ENCODE data around the gene ZNF433. TPM values are rescaled to one million over a fixed set of nuclear protein-coding genes. Genes with fewer than 3 reads are reported as not detected.
"Not testable (repeated sequence)": the region's sequence is repeated elsewhere in the genome, so short reads cannot be mapped to it uniquely, and the experiment has no call there.

ZNF433 gene
- 2.4 and 5.5 TPM in 2 replicates for total RNA-seq

GRCh38 chr19:12035220-12036172 is at the start of gene ZNF433:
Gene ZNF433, minus strand, starts transcription at chr19:12035679. Its CDS starts 140 bp downstream, at chr19:12035539.
- DNase-seq (ENCODE audit: extremely low read depth, low read depth, low spot score): peak; percentile 44

- not testable (repeated sequence) for DNase-seq (ENCODE audit: extremely low read depth, low read depth, low spot score)
These were observed 47.9 kb upstream of the ZNF433 start for GRCh38 chr19:12083336-12083735.

- DNase-seq (ENCODE audit: extremely low read depth, low read depth, low spot score): no peak
These were observed 41.9 kb upstream of the ZNF433 start for GRCh38 chr19:12077375-12077774.

GRCh38 chr19:12076331-12076730 is 40.9 kb upstream of the ZNF433 start:
- not testable (repeated sequence) for DNase-seq (ENCODE audit: extremely low read depth, low read depth, low spot score)

- no peak for DNase-seq (ENCODE audit: extremely low read depth, low read depth, low spot score)
These were observed 40.2 kb upstream of the ZNF433 start for GRCh38 chr19:12075538-12076139.

- DNase-seq (ENCODE audit: extremely low read depth, low read depth, low spot score): no peak
These were observed 29.4 kb upstream of the ZNF433 start, which contains the start of gene ZNF844 for GRCh38 chr19:12064590-12065538. Gene ZNF844, plus strand, starts transcription at chr19:12064731. Its CDS starts 143 bp downstream, at chr19:12064874.

GRCh38 chr19:12055784-12056183 is 20.3 kb upstream of the ZNF433 start:
- DNase-seq (ENCODE audit: extremely low read depth, low read depth, low spot score): no peak

- no peak for DNase-seq (ENCODE audit: extremely low read depth, low read depth, low spot score)
These were observed 17.2 kb upstream of the ZNF433 start, which contains the start of gene ZNF878 for GRCh38 chr19:12052497-12053169. Gene ZNF878, minus strand, starts transcription at chr19:12052961. Its CDS starts 160 bp downstream, at chr19:12052801.

GRCh38 chr19:12052091-12052496 is 16.6 kb upstream of the ZNF433 start:
- DNase-seq (ENCODE audit: extremely low read depth, low read depth, low spot score): no peak

GRCh38 chr19:12047868-12048267 is 12.4 kb upstream of the ZNF433 start:
- no peak for DNase-seq (ENCODE audit: extremely low read depth, low read depth, low spot score)

- DNase-seq (ENCODE audit: extremely low read depth, low read depth, low spot score): no peak
These were observed 8.4 kb upstream of the ZNF433 start for GRCh38 chr19:12043752-12044422.

GRCh38 chr19:12042893-12043292 is 7.4 kb upstream of the ZNF433 start:
- DNase-seq (ENCODE audit: extremely low read depth, low read depth, low spot score): no peak

- DNase-seq (ENCODE audit: extremely low read depth, low read depth, low spot score): no peak
These were observed 859 bp downstream of the ZNF433 start for GRCh38 chr19:12034620-12035019.

GRCh38 chr19:12034198-12034597 is 1.3 kb downstream of the ZNF433 start:
- no peak for DNase-seq (ENCODE audit: extremely low read depth, low read depth, low spot score)

- no peak for DNase-seq (ENCODE audit: extremely low read depth, low read depth, low spot score)
These were observed 19.7 kb downstream of the ZNF433 start for GRCh38 chr19:12015753-12016116.

- DNase-seq (ENCODE audit: extremely low read depth, low read depth, low spot score): no peak
These were observed 20.3 kb downstream of the ZNF433 start for GRCh38 chr19:12015015-12015752.

- no peak for DNase-seq (ENCODE audit: extremely low read depth, low read depth, low spot score)
These were observed 35.1 kb downstream of the ZNF433 start for GRCh38 chr19:12000152-12000981.

- no peak for DNase-seq (ENCODE audit: extremely low read depth, low read depth, low spot score)
These were observed 40.3 kb downstream of the ZNF433 start for GRCh38 chr19:11995174-11995573.
